PC-9 (cell line): ENCODE data around the gene SBNO1.
"Not testable (repeated sequence)": the region's sequence is repeated elsewhere in the genome, so short reads cannot be mapped to it uniquely, and the experiment has no call there.

Source experiments
- CTCF ChIP-seq: fragments of 200-600 bp; sonication (generic); conservative IDR thresholded peaks from 2 replicates; pipeline ENCODE4 v1.6.1; 2017; ENCODE audit warnings: mixed run types, antibody characterized with exemption, mild to moderate bottlenecking, moderate library complexity
- EZH2 ChIP-seq: fragments of 200-600 bp; sonication (generic); IDR thresholded peaks from 2 replicates; pipeline ENCODE4 v1.8.0; 2017; ENCODE audit warnings: antibody characterized with exemption, low read depth

- not testable (repeated sequence) for TF ChIP-seq CTCF, EZH2
Observed at GRCh38 chr12:123385536-123385935, 20.9 kb upstream of the SBNO1 start.
